Body of pancreas (tissue), 4 donors: Measurements from ENCODE around the gene MST1.

ENCODE experiments used
- POLR2A ChIP-seq, 3 donors: fragments of 450-650 bp; IDR thresholded peaks; one replicate each; pipeline ENCODE4 v1.6.1; 2016; ENCODE audit warnings: antibody characterized with exemption in 3 of 3, mild to moderate bottlenecking in 2 of 3
- TF ChIP-seq, protein P1 (sequence below), 7 experiments: fragments of 450-650 bp in 4 of 7; fragments of 200-600 bp in 3 of 7; sonication (generic) in 3 of 7; IDR thresholded peaks; one replicate each; pipeline ENCODE4 v1.5.1; 2016 to 2019; ENCODE audit warnings: antibody characterized with exemption in 7 of 7

DNA sequence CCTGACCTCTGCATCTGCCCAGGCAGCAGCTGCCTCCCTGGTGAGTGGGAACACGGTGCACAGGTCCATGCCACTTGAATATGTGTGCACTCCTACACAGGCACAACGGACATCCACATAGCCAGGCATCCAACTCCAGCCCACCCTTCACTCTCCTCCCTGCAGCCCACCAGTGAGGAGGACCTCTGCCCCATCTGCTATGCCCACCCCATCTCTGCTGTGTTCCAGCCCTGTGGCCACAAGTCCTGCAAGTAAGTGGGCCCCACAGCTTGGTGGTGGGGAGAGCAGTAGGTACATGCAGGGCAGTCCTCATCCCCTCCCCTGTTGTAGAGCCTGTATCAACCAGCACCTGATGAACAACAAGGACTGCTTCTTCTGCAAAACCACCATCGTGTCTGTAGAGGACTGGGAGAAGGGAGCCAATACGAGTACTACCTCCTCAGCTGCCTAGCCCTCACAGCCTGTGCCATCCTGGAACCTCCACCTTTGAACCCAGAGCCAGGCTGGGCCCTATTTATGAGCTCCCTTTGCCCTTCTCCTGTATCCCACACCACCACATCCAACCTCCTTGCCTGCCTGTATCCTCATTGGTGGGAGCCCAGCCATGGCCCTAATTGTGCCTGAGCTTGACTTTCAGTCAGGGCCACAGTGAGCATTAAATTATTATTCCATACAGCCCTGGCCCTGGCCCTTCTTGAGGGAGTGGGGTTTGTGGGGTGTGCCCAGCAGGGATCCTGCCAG, 31.8 kb upstream of the MST1 start:
- TF ChIP-seq, protein P1, sequence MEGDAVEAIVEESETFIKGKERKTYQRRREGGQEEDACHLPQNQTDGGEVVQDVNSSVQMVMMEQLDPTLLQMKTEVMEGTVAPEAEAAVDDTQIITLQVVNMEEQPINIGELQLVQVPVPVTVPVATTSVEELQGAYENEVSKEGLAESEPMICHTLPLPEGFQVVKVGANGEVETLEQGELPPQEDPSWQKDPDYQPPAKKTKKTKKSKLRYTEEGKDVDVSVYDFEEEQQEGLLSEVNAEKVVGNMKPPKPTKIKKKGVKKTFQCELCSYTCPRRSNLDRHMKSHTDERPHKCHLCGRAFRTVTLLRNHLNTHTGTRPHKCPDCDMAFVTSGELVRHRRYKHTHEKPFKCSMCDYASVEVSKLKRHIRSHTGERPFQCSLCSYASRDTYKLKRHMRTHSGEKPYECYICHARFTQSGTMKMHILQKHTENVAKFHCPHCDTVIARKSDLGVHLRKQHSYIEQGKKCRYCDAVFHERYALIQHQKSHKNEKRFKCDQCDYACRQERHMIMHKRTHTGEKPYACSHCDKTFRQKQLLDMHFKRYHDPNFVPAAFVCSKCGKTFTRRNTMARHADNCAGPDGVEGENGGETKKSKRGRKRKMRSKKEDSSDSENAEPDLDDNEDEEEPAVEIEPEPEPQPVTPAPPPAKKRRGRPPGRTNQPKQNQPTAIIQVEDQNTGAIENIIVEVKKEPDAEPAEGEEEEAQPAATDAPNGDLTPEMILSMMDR (IDR thresholded peaks at IDR 0.05): no peak
- TF ChIP-seq POLR2A (IDR thresholded peaks at IDR 0.05): peak in 1 of 3 donors; percentile 20
